K562 (cell line): ENCODE measurements around the gene CALHM4. TPM values are rescaled to one million over a fixed set of nuclear protein-coding genes. Genes with fewer than 3 reads are reported as not detected.

ENCODE experiments used
- ATAC-seq: fragments of 200-7000 bp; cut with Tn5 transposase; 3 replicates; pipeline ENCODE4 v1.9.1; 2020; ENCODE audit warnings: moderate library complexity
- BruUV-seq: library from RNA; stranded (reverse); fragments of 400-500 nt; replicated peaks from 2 replicates; lab custom pipeline; 2021; lab: Mats Ljungman, UMichigan
- CTCF ChIA-PET: fragments of 300-600 bp; formaldehyde crosslinking; extraction: SDS; loops from one replicate; lab custom pipeline; 2021; ENCODE audit warnings: low intra/inter-chr PET ratio; lab: Yijun Ruan, JAX
- POLR2A ChIA-PET: fragments of 300-600, 350-650 bp; sonication (Branson Sonifier 250); formaldehyde crosslinking; extraction: SDS; loops from one replicate; lab custom pipeline; 2021; ENCODE audit warnings: antibody characterized with exemption, inconsistent platforms; lab: Yijun Ruan, JAX
- DNase-seq, 4 experiments: peaks; one replicate each; pipeline versions ENCODE4 v3.0.0 to v3.0.0-alpha.2; 2011 to 2018; ENCODE audit warnings: low spot score in 3 of 4, mixed read lengths in 3 of 4; ENCODE audit errors: extremely low read depth in 1 of 4
- FAIRE-seq: peaks from 2 replicates; lab custom pipeline; 2011; peaks lifted over from hg19 to GRCh38; lab: Jason Lieb, UNC
- H2AFZ ChIP-seq: 2 replicates; pipeline ENCODE4 v1.6.0; 2011; ENCODE audit warnings: low read depth, low read length, control low read depth, inconsistent platforms
- H3K27ac ChIP-seq: fragments of 200-600 bp; 3 replicates; pipeline ENCODE4 v1.8.0; 2011; ENCODE audit warnings: low read depth, mild to moderate bottlenecking, control low read depth, inconsistent platforms, low read length, moderate library complexity, mixed read lengths; ENCODE audit errors: extremely low read depth
- H3K27me3 ChIP-seq, 2 experiments: fragments of 300-600 bp in 1 of 2; 2 replicates in 1 of 2; 3 replicates in 1 of 2; pipeline versions ENCODE4 v1.6.0 to v1.8.0; 2011; ENCODE audit warnings: inconsistent platforms in 2 of 2, low read length in 2 of 2, mild to moderate bottlenecking in 1 of 2, mixed read lengths in 1 of 2, moderate library complexity in 1 of 2; ENCODE audit not compliant: control insufficient read depth in 2 of 2, insufficient read depth in 2 of 2
- H3K36me3 ChIP-seq: fragments of 300-600 bp; 3 replicates; pipeline ENCODE4 v1.8.0; 2011; ENCODE audit warnings: mild to moderate bottlenecking, low read length, inconsistent platforms; ENCODE audit not compliant: control insufficient read depth, insufficient read depth
- H3K4me1 ChIP-seq, 2 experiments: fragments of 200-600 bp in 1 of 2; replicated peaks in 1 of 2; 2 replicates in 1 of 2; 3 replicates in 1 of 2; pipeline versions ENCODE4 v1.5.1 to v1.8.0; 2011; ENCODE audit warnings: inconsistent platforms in 2 of 2, low read length in 2 of 2, mild to moderate bottlenecking in 1 of 2, mixed read lengths in 1 of 2, moderate library complexity in 1 of 2; ENCODE audit not compliant: control insufficient read depth in 2 of 2, insufficient read depth in 2 of 2
- H3K4me2 ChIP-seq: 2 replicates; pipeline ENCODE4 v1.6.1; 2011; ENCODE audit warnings: low read length, control low read depth, inconsistent platforms, mixed read lengths; ENCODE audit not compliant: insufficient read depth
- H3K4me3 ChIP-seq: fragments of 200-600 bp; sonication (generic), shearing (Covaris generic); 2 replicates; pipeline ENCODE4 v1.5.1; 2016; ENCODE audit warnings: control low read depth, inconsistent platforms
- H3K79me2 ChIP-seq: fragments of 200-600 bp; 3 replicates; pipeline ENCODE4 v1.8.0; 2011; ENCODE audit warnings: low read length, inconsistent platforms; ENCODE audit not compliant: control insufficient read depth, insufficient read depth
- H3K9ac ChIP-seq, 2 experiments: 2 replicates each; pipeline versions ENCODE4 v1.6.0 to v1.6.1; 2011; ENCODE audit warnings: low read depth in 2 of 2, low read length in 2 of 2, control low read depth in 1 of 2, inconsistent platforms in 1 of 2, mild to moderate bottlenecking in 1 of 2, mixed read lengths in 1 of 2; ENCODE audit not compliant: insufficient read depth in 1 of 2
- H3K9me1 ChIP-seq: one replicate; pipeline ENCODE4 v1.6.0; 2011; ENCODE audit warnings: inconsistent platforms, mild to moderate bottlenecking, low read length, moderate library complexity; ENCODE audit not compliant: control insufficient read depth, insufficient read depth
- H3K9me3 ChIP-seq: replicated peaks from 2 replicates; pipeline ENCODE4 v1.5.1; 2011; ENCODE audit warnings: low read depth, low read length, inconsistent platforms; ENCODE audit not compliant: control insufficient read depth, insufficient read depth
- H4K20me1 ChIP-seq: replicated peaks from 2 replicates; pipeline ENCODE4 v1.6.1; 2011; ENCODE audit warnings: low read length, inconsistent platforms, mixed read lengths; ENCODE audit not compliant: control insufficient read depth, insufficient read depth
- ARID1B ChIP-seq: fragments of 450-650 bp; IDR thresholded peaks from 2 replicates; pipeline ENCODE4 v1.6.1; 2016; ENCODE audit warnings: antibody characterized with exemption, mild to moderate bottlenecking, inconsistent platforms
- ATF3 ChIP-seq, 2 experiments: fragments of 450-650 bp in 1 of 2; sonication (generic) in 1 of 2; formaldehyde crosslinking in 1 of 2; IDR thresholded peaks in 1 of 2; conservative IDR thresholded peaks in 1 of 2; 2 replicates each; pipeline versions ENCODE4 v1.6.1 to v1.8.1; 2016 to 2023; ENCODE audit warnings: mild to moderate bottlenecking in 2 of 2, moderate library complexity in 2 of 2, inconsistent platforms in 1 of 2, missing genetic modification reagents in 1 of 2
- BCLAF1 ChIP-seq, 2 experiments: fragments of 450-650 bp in 1 of 2; IDR thresholded peaks; 2 replicates each; pipeline ENCODE4 v1.6.1; 2011 to 2017; ENCODE audit warnings: low read depth in 2 of 2, antibody characterized with exemption in 1 of 2, borderline replicate concordance in 1 of 2, low read length in 1 of 2, mild to moderate bottlenecking in 1 of 2, mixed read lengths in 1 of 2; ENCODE audit not compliant: control insufficient read depth in 1 of 2
- E4F1 ChIP-seq: fragments of 250-450 bp; sonication (Bioruptor Pico); IDR thresholded peaks from 2 replicates; pipeline ENCODE4 v1.5.0; 2021; ENCODE audit warnings: mild to moderate bottlenecking, borderline replicate concordance
- GABPB2 ChIP-seq: fragments of 250-450 bp; sonication (Bioruptor Pico); conservative IDR thresholded peaks from 2 replicates; pipeline ENCODE4 v1.5.1; 2021; ENCODE audit warnings: mild to moderate bottlenecking
- HDAC3 ChIP-seq: fragments of 450-650 bp; IDR thresholded peaks from 2 replicates; pipeline ENCODE4 v1.6.1; 2018; ENCODE audit warnings: borderline replicate concordance, mild to moderate bottlenecking, moderate library complexity; ENCODE audit not compliant: partially characterized antibody
- KAT7 ChIP-seq: sonication (generic); formaldehyde crosslinking; IDR thresholded peaks from 2 replicates; pipeline ENCODE4 v1.8.0; 2022; ENCODE audit warnings: missing genetic modification reagents, mild to moderate bottlenecking, borderline replicate concordance
- MLX ChIP-seq, 2 experiments: fragments of 450-650 bp in 1 of 2; sonication (generic) in 1 of 2; formaldehyde crosslinking; conservative IDR thresholded peaks; 2 replicates each; pipeline versions ENCODE4 v1.4.0 to v1.8.1; 2020 to 2022; ENCODE audit warnings: mild to moderate bottlenecking in 1 of 2, missing genetic modification reagents in 1 of 2
- PRPF4 ChIP-seq: fragments of 200-400 bp; formaldehyde crosslinking; IDR thresholded peaks from one replicate; pipeline ENCODE4 v1.6.1; 2017; ENCODE audit warnings: low read length, low read depth, mild to moderate bottlenecking; ENCODE audit not compliant: insufficient read depth, poor library complexity, severe bottlenecking
- ZNF584 ChIP-seq: fragments of 200-800 bp; sonication (Bioruptor generic); IDR thresholded peaks from 2 replicates; pipeline ENCODE4 v1.6.1; 2016; ENCODE audit warnings: low read depth, mild to moderate bottlenecking, missing genetic modification characterization, missing compliant biosample characterization
- ZNF644 ChIP-seq: fragments of 200-800 bp; sonication (Bioruptor generic); IDR thresholded peaks from 2 replicates; pipeline ENCODE4 v1.6.1; 2016; ENCODE audit warnings: low read depth, missing genetic modification characterization, missing compliant biosample characterization
- ZNF75A ChIP-seq: fragments of 450-650 bp; formaldehyde crosslinking; IDR thresholded peaks from 2 replicates; pipeline ENCODE4 v1.4.0; 2020; ENCODE audit warnings: mild to moderate bottlenecking
- WGBS: fragments of 100-300 bp; shearing (Covaris generic); methylation state at CpG from one replicate; pipeline ENCODE4 v1.1.6; 2016; ENCODE audit warnings: low coverage, mixed read lengths; ENCODE audit not compliant: insufficient coverage; ENCODE audit errors: missing lambda C conversion rate; 5-methylcytosine and 5-hydroxymethylcytosine counted together
- in situ Hi-C: fragments of 300-500 bp; cut with MboI; formaldehyde crosslinking; loops from 4 replicates; pipeline ENCODE4 v1.15.0; 2018; ENCODE audit warnings: inconsistent platforms, mixed read lengths
- intact Hi-C: fragments of 100-400 bp; cut with micrococcal nuclease; formaldehyde crosslinking; loops from 2 replicates; pipeline ENCODE4 v1.14.2; 2022
- polyA plus RNA-seq, 8 experiments: library from polyadenylated mRNA; depleted of rRNA in 4 of 8; stranded (reverse) in 5 of 8; unstranded in 3 of 8; fragments of >200 nt; fragmentation: Nextera tagmentation in 2 of 8; fragmentation: Illumina TruSeq in 1 of 8; extraction: Ambion mirVana in 2 of 8; extraction: Trizol in 1 of 8; gene quantifications; 2 replicates each; pipeline versions ENCODE4 v1.2.1 to v1.2.3, GENCODE V29; 2011 to 2014; ENCODE audit warnings: inconsistent platforms in 1 of 8, missing spikeins in 1 of 8
- total RNA-seq, 7 experiments: library from RNA; depleted of rRNA in 6 of 7; stranded (reverse); fragments of >200 nt in 6 of 7; fragmentation: Illumina TruSeq in 2 of 7; extraction: Trizol in 2 of 7; gene quantifications; 2 replicates each; pipeline versions ENCODE4 v1.2.1 to v1.2.3, GENCODE V29; 2011 to 2021; ENCODE audit warnings: low replicate concordance in 1 of 7

CALHM4 gene
- total and polyA plus RNA-seq, 9 of the 15 experiments (the other 6 are each of a cell fraction or from before 2014, with no cell fraction given), result not detected

GRCh38 chr6:116560130-116560529 lies 6.6 kb downstream of the CALHM4 start:
- Histone ChIP-seq H4K20me1 (no peaks in the 10 kb centered on the region), H3K79me2 (no peaks in the 10 kb centered on the region), H3K9me1 (no peaks in the 10 kb centered on the region), H3K36me3 (no peaks in the 10 kb centered on the region), H3K9me3 (no peaks in the 10 kb centered on the region), H3K27me3 (no peaks in the 10 kb centered on the region), H2AFZ (no peak overlapping the region), H3K4me1 (peaks cover 15 to 16% of the 10 kb centered on the region in 2 experiments; a peak in 4 of 5 replicates), H3K27ac (no peak overlapping the region), H3K4me2 (no peak overlapping the region), H3K9ac (no peak overlapping the region), H3K4me3 (no peak overlapping the region)
- no peak for DNase-seq
- WGBS, result 47% methylated on average over 2 of the region's 2 CpGs
- POLR2A ChIA-PET, result interaction anchor here (1.3 kb wide), 1 partner anchor 22 kb away, joined by 3 read pairs; no protein-coding TSS in a partner anchor
- BruUV-seq, result no TSS peak
- intact Hi-C loops (loop anchor here (2.0 kb wide), 2 partner anchors 85 to 273 kb away; no protein-coding TSS in a partner anchor), in situ Hi-C loops (no loop called here)
- no peak for ATAC-seq
- CTCF ChIA-PET, result interaction anchor here (1.8 kb wide), 2 partner anchors 24 to 342 kb away, joined by 5 to 7 read pairs; no protein-coding TSS in a partner anchor
- no peak for FAIRE-seq
- TF ChIP-seq HDAC3 (no peak), ATF3 (IDR thresholded peaks at IDR 0.05) (no peak), ATF3 (CRISPR knock-in tag; conservative IDR thresholded peaks at IDR 0.05) (no peak), ARID1B (no peak), ZNF75A (CRISPR knock-in tag) (no peak), MLX (CRISPR knock-in tag; conservative IDR thresholded peaks at IDR 0.05) (no peak), GABPB2 (CRISPR knock-in tag) (no peak), KAT7 (CRISPR knock-in tag) (no peak), BCLAF1 (IDR thresholded peaks at IDR 0.05; ENCODE audit: borderline replicate concordance in 1 of 2, control insufficient read depth in 1 of 2, low read depth in 2 of 2, low read length in 1 of 2) (no peak), E4F1 (CRISPR knock-in tag) (no peak), ZNF644 (no peak), ZNF584 (CRISPR knock-in tag) (no peak), PRPF4 (no peak)
